Measurements from ENCODE around the gene NDUFB4. TPM values are rescaled to one million over a fixed set of nuclear protein-coding genes. Genes with fewer than 3 reads are reported as not detected.
A peak's percentile ranks its signal among the peaks of the same experiment; 100 is the strongest.

The NDUFB4 gene
- total and polyA plus RNA-seq, 10 donors, result 65.9 to 158 (median 84.6) TPM

DNA sequence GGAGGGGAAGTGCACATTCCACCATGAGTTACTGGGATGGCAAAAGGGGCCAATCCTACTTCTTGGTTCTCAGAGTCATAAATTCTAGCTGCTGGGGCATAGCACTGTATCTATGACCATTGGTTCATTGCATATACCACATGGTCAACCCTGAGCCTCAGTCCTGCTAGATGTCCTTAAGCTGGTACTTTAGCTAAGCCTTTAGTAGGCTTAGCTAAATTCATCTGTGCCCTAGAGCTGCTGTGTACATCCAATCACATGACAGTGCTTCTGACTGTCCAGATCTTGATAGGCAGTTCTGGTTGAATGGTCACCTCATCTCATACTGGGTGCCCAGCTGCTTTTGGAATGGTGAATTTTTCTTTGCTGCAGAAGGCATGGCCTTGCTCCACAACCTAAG is 8.2 kb downstream of the NDUFB4 start:
- Histone ChIP-seq H3K4me3 (no peak overlapping the region), H3K4me1 (peaks cover 3 to 22% (median 16%) of the 10 kb centered on the region in 6 donors), H3K27me3 (replicated peaks in 1 of 7) (no peaks in the 10 kb centered on the region), H3K27ac (no peak overlapping the region), H3K9me3 (no peaks in the 10 kb centered on the region), H3K36me3 (peaks cover 0 to 47% (median 27%) of the 10 kb centered on the region in 6 donors)
- intact Hi-C loops (cut with DNase I; ENCODE audit: low total_unique reads), result no loop called here
- TF ChIP-seq, protein P1, sequence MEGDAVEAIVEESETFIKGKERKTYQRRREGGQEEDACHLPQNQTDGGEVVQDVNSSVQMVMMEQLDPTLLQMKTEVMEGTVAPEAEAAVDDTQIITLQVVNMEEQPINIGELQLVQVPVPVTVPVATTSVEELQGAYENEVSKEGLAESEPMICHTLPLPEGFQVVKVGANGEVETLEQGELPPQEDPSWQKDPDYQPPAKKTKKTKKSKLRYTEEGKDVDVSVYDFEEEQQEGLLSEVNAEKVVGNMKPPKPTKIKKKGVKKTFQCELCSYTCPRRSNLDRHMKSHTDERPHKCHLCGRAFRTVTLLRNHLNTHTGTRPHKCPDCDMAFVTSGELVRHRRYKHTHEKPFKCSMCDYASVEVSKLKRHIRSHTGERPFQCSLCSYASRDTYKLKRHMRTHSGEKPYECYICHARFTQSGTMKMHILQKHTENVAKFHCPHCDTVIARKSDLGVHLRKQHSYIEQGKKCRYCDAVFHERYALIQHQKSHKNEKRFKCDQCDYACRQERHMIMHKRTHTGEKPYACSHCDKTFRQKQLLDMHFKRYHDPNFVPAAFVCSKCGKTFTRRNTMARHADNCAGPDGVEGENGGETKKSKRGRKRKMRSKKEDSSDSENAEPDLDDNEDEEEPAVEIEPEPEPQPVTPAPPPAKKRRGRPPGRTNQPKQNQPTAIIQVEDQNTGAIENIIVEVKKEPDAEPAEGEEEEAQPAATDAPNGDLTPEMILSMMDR (IDR thresholded peaks at IDR 0.05 in 8 of 11, conservative IDR thresholded peaks at IDR 0.05 in 3 of 11), result no peak
- no peak for TF ChIP-seq POLR2AphosphoS5 (IDR thresholded peaks at IDR 0.05)
- no peak for TF ChIP-seq POLR2A (IDR thresholded peaks at IDR 0.05)
- DNase-seq, result no peak

DNA sequence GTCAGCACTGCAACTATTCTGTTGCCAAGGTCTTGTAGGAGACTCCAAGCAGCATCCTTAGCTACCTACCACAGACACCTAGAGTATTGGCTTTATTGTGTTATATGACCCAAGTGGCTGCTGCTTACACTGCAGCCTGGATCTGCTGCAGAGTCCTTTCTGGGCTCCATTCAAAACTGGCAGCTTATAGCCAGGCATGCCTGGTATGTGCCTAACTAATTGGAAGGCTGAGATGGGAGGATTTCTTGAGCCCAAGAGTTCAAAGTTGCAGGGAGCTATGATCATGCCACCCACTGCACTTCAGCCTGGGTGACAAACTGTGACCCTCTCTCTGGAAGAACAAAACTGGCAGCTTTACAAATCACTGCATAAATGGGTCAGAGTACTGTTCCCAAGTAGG is 8.6 kb downstream of the NDUFB4 start:
- peaks cover 0 to 18% (median 12%) of the 10 kb centered on the region in 6 donors for H3K4me1 ChIP-seq
- H3K27me3 ChIP-seq (replicated peaks in 1 of 7), result no peaks in the 10 kb centered on the region
- H3K27ac ChIP-seq, result no peak overlapping the region
- intact Hi-C loops (cut with DNase I; ENCODE audit: low total_unique reads), result no loop called here
- H3K4me3 ChIP-seq, result no peak overlapping the region
- no peaks in the 10 kb centered on the region for H3K9me3 ChIP-seq
- TF ChIP-seq, protein P1 (IDR thresholded peaks at IDR 0.05 in 8 of 11, conservative IDR thresholded peaks at IDR 0.05 in 3 of 11), result no peak
- TF ChIP-seq POLR2A (IDR thresholded peaks at IDR 0.05), result no peak
- no peak for TF ChIP-seq POLR2AphosphoS5 (IDR thresholded peaks at IDR 0.05)
- peaks cover 0 to 43% (median 27%) of the 10 kb centered on the region in 6 donors for H3K36me3 ChIP-seq
- no peak for DNase-seq

DNA sequence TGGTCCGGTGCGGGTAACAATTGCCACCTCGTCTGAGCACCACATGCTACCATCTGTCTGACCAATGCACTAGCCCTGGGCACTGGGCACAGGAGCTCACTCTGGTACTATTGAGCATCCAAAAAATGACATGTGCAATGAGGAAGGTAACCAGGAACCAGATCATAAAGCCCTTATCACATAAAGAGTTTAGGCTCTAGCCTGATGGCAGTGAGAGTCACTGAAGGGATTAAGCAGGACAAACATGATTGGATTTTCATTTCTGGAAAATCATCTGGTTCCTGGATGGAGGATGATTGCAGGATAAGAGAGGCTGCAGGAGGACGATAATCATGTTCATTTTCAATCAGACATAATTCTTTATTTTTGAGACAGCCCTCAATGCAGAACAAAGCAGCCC is 12.4 kb downstream of the NDUFB4 start:
- 84 to 94% (median 91%) methylated on average over 4 of the region's 4 CpGs for WGBS, 5 donors

DNA sequence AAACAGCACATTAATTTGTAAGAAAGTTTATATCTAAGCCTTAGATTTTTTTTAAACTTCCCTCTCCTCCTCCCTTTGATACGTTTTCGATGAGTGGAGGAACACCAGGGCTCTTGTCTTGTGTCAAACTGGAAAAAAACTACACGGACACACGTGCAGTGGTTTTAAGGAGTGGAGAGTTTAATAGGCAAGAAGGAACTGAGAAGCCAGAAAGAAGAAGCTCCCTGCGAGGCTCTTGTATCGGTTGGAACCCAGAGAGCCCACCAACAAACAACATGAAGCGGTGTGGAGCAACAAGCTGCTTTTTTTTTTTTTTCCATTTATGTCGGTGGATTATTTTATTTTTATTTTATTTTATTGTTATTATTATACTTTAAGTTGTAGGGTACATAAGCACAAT is 18.6 kb downstream of the NDUFB4 start:
- no peak for DNase-seq
- no peaks in the 10 kb centered on the region for H3K4me1 ChIP-seq
- peak overlapping the region in 1 of 8 donors; percentile 58 for H3K27ac ChIP-seq
- no peak for TF ChIP-seq POLR2AphosphoS5 (IDR thresholded peaks at IDR 0.05)
- TF ChIP-seq, protein P1 (IDR thresholded peaks at IDR 0.05 in 8 of 11, conservative IDR thresholded peaks at IDR 0.05 in 3 of 11), result no peak
- TF ChIP-seq POLR2A (IDR thresholded peaks at IDR 0.05), result no peak
- no peaks in the 10 kb centered on the region for H3K27me3 ChIP-seq (replicated peaks in 1 of 7)
- 65 to 87% (median 78%) methylated on average over 8 of the region's 8 CpGs for WGBS, 5 donors
- no peak overlapping the region for H3K4me3 ChIP-seq
- intact Hi-C loops (cut with DNase I; ENCODE audit: low total_unique reads), result no loop called here
- no peaks in the 10 kb centered on the region for H3K36me3 ChIP-seq
- H3K9me3 ChIP-seq, result no peaks in the 10 kb centered on the region

More for the DNA sequence above, 12.4 kb downstream of the NDUFB4 start:
- Histone ChIP-seq H3K27ac (no peak overlapping the region), H3K36me3 (peaks cover 0 to 5% (median 2%) of the 10 kb centered on the region in 6 donors), H3K9me3 (no peaks in the 10 kb centered on the region), H3K4me1 (no peaks in the 10 kb centered on the region), H3K27me3 (replicated peaks in 1 of 7) (no peaks in the 10 kb centered on the region), H3K4me3 (no peak overlapping the region)
- intact Hi-C loops (cut with DNase I; ENCODE audit: low total_unique reads), result no loop called here
- TF ChIP-seq POLR2AphosphoS5 (IDR thresholded peaks at IDR 0.05) (no peak), POLR2A (IDR thresholded peaks at IDR 0.05) (no peak)
- TF ChIP-seq, protein P1 (IDR thresholded peaks at IDR 0.05 in 8 of 11, conservative IDR thresholded peaks at IDR 0.05 in 3 of 11), result no peak
- DNase-seq, result no peak
